GM19035 (cell line): Measurements from ENCODE around the gene SLC45A3.
A peak's percentile ranks its signal among the peaks of the same experiment; 100 is the strongest.
"Not testable (repeated sequence)": the region's sequence is repeated elsewhere in the genome, so short reads cannot be mapped to it uniquely, and the experiment has no call there.

Experiments used
- ATAC-seq: cut with Tn5 transposase; IDR thresholded peaks from one replicate; pipeline ENCODE4 v1.9.1; 2021; ENCODE audit not compliant: unreplicated experiment

SLC45A3 gene

GRCh38 chr1:205680073-205680851 lies at the start of gene SLC45A3:
Gene SLC45A3 (minus strand): TSS chr1:205680509. CDS start chr1:205664656, 15,853 bp downstream.
- ATAC-seq: no peak

DNA sequence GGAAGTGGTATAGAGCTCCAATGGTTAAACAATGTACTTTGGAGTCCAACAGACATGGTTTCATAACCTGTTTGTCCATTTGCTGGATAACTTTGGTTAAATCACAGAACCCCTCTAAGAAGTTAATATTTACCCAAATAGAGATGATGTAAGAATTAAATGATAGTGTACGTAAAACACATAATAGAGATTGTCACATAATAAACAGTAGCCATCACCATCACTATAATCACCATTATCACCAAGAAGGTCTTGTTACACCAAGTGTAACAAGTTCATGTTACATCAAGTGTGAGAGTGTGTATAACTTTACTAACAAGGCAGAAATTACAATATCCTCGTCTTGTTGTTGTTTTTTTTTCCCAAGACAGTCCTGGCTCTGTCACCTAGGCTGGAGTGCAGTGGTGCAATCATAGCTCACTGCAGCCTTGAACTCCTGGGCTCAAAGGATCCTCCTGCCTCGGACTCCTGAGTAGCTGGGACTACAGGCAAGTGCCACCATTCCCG lies 46.4 kb upstream of the SLC45A3 start:
- no peak for ATAC-seq

DNA sequence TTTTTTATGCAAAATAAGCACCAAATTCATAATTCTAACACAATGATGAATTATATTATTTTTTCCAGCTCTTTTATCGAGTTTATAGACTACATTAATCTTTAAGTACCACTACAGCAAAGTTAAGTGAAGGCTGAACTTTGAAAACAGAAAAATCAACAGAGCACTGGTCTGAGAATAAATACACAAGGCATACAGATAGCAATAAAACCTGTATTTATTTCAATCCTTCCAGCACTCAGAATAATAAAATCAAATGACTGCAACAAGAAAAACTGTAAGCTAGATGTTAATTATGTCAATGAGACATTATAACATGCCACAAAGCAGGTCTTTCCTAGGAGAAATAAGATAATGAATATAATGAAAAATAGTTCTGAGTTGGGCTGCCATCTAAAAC lies 45.2 kb upstream of the SLC45A3 start:
- no peak for ATAC-seq

GRCh38 chr1:205720740-205721139 lies 40.4 kb upstream of the SLC45A3 start:
- not testable (repeated sequence) for ATAC-seq

- no peak for ATAC-seq
Measured at GRCh38 chr1:205719762-205720161, 39.5 kb upstream of the SLC45A3 start.

DNA sequence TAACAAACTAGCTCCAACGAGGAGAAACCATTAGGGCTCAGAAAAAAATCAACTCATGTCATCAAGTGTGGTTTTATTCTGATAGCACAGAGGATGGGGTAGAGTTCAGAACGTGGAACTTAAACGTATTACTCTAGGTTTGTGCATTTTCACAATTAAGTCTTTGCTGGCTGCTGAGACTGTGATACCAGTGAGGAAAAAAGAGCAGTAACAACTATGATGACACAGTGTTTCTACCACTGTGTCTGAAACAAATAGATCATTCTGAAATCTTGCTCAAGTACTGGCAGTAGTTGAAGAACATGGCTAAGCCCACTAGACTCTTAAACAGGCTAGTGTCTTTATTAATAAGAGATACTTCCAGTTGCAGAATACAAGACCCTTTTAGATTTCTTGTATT lies 38.7 kb upstream of the SLC45A3 start:
- ATAC-seq: no peak

DNA sequence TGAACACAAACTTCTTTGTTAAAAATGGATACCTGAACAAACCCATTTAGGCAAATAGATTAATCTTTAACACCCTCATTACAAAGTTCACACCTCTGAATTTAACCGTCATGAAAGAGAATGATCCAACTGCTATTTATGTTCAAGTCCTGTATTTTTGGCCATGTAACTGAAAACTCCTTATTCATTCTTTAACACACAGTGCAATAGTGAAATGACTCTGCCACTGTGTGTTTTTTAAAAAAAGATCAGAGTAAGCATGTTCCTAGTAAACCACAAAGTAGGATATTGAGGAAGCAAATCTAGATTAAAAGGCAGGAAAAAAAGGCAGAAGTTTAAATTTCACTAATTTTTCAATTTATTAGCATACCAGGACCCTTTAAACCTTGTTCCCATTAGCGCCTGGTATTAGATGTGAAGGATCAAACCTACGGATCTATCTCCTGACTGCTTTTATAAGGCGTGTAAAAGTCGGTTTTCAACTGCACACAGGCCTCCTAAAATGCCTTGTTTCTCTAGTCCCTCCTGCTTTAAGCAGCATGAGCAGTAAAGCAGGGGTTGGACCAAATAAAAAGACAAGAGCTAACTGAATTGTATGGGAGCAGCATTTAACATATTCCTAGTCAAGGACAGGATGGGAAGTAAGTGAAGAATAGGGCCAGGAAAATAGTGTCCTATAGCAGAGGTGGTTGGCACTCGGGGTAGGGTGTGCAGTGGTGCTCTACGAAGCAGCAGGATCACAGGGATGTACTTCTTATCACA lies 36.2 kb upstream of the SLC45A3 start:
- no peak for ATAC-seq

DNA sequence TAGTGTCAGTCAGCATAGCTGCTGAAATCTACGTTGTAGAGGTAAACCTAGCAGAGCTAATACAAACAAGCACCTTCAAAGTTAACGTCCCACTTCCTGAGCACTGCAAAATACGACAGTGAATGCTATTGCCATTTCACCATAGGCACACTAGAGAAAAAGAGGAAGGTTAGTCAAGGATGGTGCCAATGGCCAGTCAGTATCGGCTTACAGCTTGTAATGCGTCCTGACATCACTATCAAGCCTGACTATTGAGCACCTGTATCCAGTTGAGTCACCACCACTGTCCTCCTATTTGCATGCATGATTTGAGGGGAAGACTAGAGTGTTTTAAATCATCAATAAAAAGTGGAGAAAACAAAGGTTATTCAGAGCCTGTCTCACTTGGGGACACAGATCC lies 35.3 kb upstream of the SLC45A3 start:
- no peak for ATAC-seq

DNA sequence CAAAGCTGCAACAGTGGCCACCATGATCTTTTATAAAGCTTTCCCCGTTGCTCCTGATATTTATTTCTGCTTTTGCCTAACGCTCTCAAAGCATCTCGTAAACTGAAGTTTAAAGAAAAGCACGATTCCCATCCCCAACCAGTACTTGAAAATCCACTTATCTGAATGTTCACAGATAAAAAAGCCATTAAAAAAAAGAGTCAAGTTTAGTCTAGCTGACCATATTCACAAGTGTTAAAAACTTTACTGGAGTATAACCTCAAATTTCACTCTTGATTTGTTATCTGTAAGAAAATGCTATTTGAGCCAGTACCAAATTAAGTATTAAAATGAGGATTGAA lies 34.6 kb upstream of the SLC45A3 start:
- ATAC-seq: no peak

- ATAC-seq: no peak
Measured at GRCh38 chr1:205714190-205714905, 34.0 kb upstream of the SLC45A3 start.

- ATAC-seq: peak; percentile 75
Measured at GRCh38 chr1:205711105-205712048, 31.1 kb upstream of the SLC45A3 start.

DNA sequence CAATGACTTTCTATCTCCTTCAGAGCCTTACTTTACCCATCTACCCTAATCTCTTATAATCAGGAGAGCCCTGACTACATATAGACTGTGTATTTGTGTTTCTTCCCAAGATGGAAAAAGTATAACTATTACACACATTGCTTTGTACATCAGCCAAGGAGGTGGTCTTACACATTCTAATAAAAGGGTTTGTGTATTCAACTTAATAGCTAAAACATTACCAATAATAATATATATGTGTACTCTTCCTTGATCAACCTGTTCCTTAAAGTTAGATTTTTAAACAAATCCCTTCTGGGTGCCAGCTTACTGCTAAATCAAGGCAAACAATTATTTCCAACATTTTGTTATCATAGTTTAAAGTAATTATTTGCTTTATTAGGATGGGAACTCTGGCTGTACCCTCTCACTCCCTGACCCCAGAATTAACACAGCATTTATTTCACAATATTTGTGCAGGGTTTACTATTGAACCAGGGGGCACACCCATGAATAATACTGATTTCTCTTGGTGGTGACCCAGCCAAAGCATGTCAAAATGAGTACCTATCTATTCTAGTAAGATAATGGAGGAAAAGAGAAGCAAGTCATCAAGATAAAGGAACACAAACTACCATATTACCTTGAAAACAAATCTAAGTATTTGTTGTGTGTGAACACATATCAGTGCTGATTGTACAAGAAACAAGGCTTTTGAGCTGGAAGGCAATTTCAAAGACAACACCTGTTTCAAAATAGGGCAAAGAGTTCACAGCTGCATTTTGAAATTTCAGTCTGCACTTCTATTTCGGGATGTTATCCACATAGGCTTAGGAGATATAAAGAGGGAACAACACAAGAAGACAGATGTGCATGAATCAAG lies 30.1 kb upstream of the SLC45A3 start:
- ATAC-seq: no peak

GRCh38 chr1:205709640-205710039 lies 29.3 kb upstream of the SLC45A3 start:
- ATAC-seq: no peak

- ATAC-seq: no peak
Measured at GRCh38 chr1:205709059-205709398, 28.7 kb upstream of the SLC45A3 start.

- no peak for ATAC-seq
Measured at GRCh38 chr1:205706601-205707502, 26.5 kb upstream of the SLC45A3 start.

GRCh38 chr1:205704903-205705302 lies 24.6 kb upstream of the SLC45A3 start:
- ATAC-seq: no peak

- ATAC-seq: no peak
Measured at GRCh38 chr1:205703072-205703471, 22.8 kb upstream of the SLC45A3 start.

GRCh38 chr1:205701891-205702290 lies 21.6 kb upstream of the SLC45A3 start:
- no peak for ATAC-seq

DNA sequence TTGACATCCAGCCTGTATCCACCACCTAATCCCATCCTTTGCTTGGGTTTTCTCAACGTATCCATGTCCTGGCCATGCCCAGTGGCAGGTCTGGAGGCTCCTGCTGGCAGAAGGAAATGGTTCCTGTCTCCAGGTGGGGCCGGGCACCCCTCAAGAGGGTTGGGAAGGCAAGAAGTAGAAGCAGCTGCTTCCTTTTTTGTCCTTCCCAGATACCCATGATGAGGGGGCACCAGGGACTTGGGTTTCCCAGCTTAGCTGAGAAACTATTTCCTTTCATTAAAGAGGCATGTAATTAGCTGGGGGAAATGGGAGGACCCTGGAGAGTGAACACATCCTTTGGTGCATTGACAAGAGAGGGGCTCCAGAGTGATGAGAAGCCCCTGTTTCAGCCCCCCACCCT lies 21.1 kb upstream of the SLC45A3 start:
- no peak for ATAC-seq
